ENCODE results near the gene CNTN5.

DNA sequence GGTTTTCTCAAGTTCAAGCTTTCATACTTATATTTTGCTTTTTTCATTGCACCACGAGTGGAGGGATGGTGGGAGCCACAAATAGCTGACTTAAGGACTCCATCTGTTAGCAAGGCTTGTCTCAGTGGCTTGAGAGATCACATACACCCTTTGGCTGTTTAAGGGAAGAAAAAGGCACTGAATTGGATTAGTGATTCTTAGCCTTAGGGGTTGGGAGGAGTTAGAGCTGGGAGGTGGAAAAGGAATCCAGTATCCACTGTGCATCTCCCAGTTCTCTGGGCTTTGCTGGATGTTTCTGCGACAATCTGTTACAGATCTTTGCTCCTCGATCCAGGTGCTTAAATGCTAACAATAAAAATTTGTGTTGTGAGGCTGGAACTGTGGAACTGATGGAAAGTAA, 593.6 kb downstream of the CNTN5 start:
- TF ChIP-seq, protein P1, sequence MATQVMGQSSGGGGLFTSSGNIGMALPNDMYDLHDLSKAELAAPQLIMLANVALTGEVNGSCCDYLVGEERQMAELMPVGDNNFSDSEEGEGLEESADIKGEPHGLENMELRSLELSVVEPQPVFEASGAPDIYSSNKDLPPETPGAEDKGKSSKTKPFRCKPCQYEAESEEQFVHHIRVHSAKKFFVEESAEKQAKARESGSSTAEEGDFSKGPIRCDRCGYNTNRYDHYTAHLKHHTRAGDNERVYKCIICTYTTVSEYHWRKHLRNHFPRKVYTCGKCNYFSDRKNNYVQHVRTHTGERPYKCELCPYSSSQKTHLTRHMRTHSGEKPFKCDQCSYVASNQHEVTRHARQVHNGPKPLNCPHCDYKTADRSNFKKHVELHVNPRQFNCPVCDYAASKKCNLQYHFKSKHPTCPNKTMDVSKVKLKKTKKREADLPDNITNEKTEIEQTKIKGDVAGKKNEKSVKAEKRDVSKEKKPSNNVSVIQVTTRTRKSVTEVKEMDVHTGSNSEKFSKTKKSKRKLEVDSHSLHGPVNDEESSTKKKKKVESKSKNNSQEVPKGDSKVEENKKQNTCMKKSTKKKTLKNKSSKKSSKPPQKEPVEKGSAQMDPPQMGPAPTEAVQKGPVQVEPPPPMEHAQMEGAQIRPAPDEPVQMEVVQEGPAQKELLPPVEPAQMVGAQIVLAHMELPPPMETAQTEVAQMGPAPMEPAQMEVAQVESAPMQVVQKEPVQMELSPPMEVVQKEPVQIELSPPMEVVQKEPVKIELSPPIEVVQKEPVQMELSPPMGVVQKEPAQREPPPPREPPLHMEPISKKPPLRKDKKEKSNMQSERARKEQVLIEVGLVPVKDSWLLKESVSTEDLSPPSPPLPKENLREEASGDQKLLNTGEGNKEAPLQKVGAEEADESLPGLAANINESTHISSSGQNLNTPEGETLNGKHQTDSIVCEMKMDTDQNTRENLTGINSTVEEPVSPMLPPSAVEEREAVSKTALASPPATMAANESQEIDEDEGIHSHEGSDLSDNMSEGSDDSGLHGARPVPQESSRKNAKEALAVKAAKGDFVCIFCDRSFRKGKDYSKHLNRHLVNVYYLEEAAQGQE (IDR thresholded peaks at IDR 0.05; ENCODE audit: low read depth, low read length), result no peak
- TF ChIP-seq, protein P2, sequence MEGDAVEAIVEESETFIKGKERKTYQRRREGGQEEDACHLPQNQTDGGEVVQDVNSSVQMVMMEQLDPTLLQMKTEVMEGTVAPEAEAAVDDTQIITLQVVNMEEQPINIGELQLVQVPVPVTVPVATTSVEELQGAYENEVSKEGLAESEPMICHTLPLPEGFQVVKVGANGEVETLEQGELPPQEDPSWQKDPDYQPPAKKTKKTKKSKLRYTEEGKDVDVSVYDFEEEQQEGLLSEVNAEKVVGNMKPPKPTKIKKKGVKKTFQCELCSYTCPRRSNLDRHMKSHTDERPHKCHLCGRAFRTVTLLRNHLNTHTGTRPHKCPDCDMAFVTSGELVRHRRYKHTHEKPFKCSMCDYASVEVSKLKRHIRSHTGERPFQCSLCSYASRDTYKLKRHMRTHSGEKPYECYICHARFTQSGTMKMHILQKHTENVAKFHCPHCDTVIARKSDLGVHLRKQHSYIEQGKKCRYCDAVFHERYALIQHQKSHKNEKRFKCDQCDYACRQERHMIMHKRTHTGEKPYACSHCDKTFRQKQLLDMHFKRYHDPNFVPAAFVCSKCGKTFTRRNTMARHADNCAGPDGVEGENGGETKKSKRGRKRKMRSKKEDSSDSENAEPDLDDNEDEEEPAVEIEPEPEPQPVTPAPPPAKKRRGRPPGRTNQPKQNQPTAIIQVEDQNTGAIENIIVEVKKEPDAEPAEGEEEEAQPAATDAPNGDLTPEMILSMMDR (IDR thresholded peaks at IDR 0.05 in 2 of 3, conservative IDR thresholded peaks at IDR 0.05 in 1 of 3; ENCODE audit: control insufficient read depth in 2 of 3, extremely low read depth in 1 of 3, insufficient read depth in 1 of 3, low read depth in 3 of 3, low read length in 3 of 3), result no peak
- TF ChIP-seq, protein P3, sequence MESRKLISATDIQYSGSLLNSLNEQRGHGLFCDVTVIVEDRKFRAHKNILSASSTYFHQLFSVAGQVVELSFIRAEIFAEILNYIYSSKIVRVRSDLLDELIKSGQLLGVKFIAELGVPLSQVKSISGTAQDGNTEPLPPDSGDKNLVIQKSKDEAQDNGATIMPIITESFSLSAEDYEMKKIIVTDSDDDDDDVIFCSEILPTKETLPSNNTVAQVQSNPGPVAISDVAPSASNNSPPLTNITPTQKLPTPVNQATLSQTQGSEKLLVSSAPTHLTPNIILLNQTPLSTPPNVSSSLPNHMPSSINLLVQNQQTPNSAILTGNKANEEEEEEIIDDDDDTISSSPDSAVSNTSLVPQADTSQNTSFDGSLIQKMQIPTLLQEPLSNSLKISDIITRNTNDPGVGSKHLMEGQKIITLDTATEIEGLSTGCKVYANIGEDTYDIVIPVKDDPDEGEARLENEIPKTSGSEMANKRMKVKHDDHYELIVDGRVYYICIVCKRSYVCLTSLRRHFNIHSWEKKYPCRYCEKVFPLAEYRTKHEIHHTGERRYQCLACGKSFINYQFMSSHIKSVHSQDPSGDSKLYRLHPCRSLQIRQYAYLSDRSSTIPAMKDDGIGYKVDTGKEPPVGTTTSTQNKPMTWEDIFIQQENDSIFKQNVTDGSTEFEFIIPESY (IDR thresholded peaks at IDR 0.05), result no peak
- TF ChIP-seq, protein P4, sequence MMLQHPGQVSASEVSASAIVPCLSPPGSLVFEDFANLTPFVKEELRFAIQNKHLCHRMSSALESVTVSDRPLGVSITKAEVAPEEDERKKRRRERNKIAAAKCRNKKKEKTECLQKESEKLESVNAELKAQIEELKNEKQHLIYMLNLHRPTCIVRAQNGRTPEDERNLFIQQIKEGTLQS (IDR thresholded peaks at IDR 0.05; ENCODE audit: borderline replicate concordance, extremely low read depth, low read depth, low read length), result no peak
